ENCODE data around the gene KLHL6.
"Not testable (repeated sequence)": the region's sequence is repeated elsewhere in the genome, so short reads cannot be mapped to it uniquely, and the experiment has no call there.

Gene KLHL6, protein sequence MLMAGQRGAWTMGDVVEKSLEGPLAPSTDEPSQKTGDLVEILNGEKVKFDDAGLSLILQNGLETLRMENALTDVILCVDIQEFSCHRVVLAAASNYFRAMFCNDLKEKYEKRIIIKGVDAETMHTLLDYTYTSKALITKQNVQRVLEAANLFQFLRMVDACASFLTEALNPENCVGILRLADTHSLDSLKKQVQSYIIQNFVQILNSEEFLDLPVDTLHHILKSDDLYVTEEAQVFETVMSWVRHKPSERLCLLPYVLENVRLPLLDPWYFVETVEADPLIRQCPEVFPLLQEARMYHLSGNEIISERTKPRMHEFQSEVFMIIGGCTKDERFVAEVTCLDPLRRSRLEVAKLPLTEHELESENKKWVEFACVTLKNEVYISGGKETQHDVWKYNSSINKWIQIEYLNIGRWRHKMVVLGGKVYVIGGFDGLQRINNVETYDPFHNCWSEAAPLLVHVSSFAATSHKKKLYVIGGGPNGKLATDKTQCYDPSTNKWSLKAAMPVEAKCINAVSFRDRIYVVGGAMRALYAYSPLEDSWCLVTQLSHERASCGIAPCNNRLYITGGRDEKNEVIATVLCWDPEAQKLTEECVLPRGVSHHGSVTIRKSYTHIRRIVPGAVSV

DNA sequence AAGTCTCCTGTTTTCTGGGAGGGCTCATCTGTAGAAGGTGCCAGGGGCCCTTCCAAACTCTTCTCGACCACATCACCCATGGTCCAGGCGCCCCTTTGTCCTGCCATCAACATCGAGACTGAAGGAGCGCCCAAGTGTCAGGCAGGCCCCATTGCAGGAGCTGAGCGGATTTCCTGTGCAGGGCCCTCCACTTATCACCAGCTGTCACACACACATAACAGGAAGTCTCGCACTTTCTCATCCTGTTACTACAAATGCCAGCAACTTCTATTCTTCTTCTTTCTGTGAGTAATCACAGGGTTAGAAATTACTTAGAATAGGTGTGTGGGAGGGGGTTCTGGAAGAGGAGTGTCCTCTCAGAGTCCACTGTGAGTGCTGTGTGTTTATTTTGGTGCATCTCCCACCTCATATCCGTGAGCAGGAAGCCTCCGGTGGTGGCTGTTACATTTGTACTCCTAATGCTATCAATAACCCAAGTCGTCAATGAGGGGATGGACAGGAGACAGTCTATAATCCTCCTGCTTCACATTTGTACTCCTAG lies at the start of gene KLHL6:
TSS of gene KLHL6 (minus strand) at position 166 of the 541 bp plus-strand sequence. CDS start at position 113, 53 bp downstream.
- DNase-seq = peak; percentile 92

DNA sequence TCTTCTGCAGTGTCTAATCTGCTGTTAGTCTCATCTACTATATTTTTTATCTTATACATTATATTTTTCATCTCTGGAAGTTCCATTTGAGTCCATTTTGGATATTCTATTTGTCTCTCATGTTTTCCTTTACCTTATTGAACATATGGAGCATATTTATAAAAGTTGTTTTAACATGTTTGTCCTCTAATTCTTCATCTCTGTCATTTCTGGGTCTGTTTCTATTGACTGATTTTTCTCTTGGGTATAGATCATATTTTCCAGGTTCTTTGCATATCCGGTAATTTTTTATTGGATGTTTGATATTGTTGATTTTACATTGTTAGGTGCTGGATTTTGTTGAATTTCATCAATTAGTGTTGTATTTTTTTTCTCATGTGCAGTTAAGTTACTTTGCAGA lies 42.5 kb upstream of the KLHL6 start:
- no peak for DNase-seq

DNA sequence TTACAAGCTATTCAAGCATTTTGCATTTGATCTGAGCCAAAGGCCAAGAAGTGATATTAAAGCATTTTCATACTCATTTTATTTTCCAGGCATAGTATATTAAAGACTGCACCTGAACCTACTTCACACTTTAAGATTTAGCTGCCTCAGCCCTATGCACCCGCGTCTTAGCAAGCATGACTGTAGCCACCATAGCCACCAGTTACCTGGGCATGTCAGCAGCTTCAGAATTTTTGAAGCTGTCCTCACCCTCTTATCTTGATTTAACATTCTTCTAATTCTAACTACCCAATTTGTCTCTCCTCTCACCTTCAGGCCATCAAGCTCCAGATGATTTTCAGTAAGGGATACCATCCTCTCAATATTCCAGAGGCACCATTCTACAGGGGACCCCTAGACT lies 39.1 kb upstream of the KLHL6 start:
- DNase-seq = no peak

- no peak for DNase-seq
Measured at GRCh38 chr3:183592821-183593220, 37.3 kb upstream of the KLHL6 start.

DNA sequence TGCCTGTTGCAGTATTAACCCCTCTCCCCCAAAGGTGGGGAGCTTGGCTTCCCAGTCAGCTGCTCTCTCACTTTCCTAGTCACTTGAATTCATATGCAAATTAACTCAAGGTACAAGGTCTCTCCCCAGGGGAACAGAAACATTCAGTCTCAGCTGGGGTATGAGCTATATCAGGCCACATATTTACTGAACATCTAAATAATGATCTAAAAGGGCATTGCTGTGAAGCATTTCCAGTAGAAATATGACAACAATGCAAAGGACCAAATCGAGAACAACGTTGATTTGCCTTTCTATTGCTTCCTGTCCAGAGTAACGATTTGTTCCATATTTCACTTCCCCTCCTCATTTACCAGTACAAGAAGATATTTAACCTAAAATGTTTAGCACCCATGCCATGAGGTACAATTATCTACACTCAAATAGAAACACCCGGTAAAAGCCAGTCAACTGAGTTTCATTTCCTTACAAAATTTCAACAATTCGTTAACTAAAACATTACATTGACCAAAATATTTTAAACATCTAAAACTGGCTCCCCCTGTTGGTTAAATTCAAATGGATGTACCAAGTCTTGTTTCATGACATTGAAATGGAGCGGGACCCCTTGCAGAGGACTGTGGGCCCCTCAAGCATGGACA lies 36.5 kb upstream of the KLHL6 start:
- DNase-seq = no peak

- no peak for DNase-seq
Measured at GRCh38 chr3:183590442-183590841, 34.9 kb upstream of the KLHL6 start.

DNA sequence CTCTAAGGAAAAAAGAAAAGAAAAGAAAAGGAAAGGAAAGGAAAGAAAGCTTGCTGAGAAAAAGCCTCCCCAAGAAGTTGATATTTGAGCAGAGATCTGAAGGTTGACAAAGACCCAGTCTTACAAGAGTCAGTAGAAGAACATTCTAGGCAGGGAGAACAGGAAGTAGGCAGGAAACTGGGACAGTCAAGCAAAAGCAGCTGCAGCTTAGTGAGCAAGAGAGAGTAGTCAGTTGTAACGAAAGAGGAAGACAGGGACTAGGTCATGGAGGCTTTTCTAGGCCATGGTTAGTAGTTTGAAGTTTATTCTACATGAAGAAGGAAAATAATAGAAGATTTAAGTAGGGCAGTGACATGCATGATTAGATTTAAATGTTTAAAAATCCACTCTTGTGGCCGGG lies 31.8 kb upstream of the KLHL6 start:
- peak; percentile 68 for DNase-seq

- no peak for DNase-seq
Measured at GRCh38 chr3:183586477-183586876, 31.0 kb upstream of the KLHL6 start.

- no peak for DNase-seq
Measured at GRCh38 chr3:183584914-183585280, 29.4 kb upstream of the KLHL6 start.

DNA sequence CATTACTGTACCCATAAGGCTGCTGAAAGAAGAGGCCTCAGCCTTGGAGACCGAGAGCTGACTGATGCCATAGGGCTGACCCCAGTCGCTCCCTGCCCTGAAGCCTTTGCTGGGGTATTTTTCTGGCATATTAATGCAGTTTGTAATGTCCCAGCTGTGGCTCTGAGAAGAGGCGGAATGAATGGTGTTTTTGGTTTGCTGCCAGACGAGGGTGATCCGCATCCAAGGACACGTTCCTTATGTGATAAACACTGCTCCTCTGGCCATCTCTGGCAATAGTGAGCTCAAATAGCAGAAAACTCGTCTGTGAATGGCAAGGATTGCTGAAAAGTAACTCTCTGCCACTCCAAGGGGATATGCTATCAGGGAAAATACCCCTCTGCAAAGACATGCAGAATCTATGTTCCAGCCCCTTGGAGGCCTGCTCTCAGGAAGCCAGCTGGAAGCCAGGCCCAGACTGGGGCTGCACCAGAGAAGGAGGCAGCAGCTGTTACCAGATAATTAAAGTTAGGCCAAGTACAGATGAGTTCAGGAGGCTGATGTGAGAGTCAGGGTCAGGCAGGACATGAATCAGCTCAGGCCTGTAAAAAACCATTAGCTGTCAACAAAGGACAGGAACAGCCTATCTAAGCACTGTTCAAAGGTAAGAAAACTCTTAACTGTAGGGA lies 28.9 kb upstream of the KLHL6 start:
- no peak for DNase-seq

- no peak for DNase-seq
Measured at GRCh38 chr3:183583331-183584245, 28.1 kb upstream of the KLHL6 start.

DNA sequence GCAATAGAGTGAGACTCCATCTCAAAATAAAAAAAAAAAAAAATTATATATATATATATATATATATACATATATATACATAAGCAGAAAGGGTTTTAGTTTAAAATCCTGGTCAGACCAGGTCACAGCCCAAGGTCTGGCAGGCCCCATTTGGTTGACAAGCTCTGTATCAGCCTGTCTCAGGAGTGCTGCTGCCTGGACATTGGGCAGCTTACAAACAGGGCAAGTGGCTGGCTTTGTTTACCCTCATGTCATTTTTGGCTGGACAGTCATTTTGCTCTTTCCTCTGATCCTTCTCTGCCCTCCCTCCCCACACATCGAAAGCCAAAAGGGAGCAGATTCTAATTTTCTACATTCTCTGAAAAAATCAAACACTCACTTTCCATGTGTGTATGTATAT lies 26.7 kb upstream of the KLHL6 start:
- DNase-seq = no peak

GRCh38 chr3:183581496-183582155 lies 26.1 kb upstream of the KLHL6 start:
- DNase-seq = no peak

DNA sequence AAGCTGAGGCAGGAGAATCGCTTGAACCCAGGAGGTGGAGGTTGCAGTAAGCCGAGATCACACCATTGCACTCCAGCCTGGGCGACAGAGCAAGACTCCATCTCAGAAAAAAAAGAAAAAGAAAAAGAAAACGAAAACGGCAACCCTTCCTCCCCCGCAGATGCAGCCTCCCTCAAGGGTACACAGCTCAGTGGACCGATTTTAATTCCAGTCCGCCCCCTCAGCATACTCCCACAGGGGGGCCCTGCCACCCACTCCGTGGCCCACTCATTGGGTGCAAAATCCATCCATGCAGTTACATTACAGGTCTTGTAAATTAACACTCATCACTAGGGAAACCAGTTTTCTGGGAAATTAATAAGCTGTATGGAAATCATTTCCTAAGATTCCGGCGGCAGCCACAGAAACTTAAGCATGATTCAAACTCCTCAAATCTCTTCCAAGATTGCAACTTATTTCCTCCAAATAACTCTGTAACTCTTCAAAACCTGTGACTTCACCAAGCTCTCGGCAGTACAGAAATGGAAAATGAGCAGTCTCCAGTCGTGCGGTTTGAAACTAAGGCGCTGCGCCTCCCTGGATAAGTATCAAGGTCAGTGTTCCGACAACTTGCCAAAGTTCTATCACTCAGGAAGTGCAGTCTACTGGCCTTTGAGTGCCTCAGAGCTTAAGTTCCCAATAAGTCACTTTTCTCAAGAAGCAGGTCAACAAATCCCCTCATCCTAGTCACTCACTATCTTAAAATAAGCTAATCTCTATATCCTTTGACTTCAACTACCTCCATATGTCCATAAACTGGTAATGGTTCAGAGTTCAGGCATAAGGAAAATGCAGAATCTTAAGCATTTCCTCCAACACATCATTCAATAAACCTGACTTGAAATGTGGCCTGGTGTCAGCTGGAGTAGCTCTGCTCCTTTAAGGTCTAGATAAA lies 24.7 kb upstream of the KLHL6 start:
- DNase-seq = no peak

- no peak for DNase-seq
Measured at GRCh38 chr3:183578179-183578578, 22.7 kb upstream of the KLHL6 start.

- no peak for DNase-seq
Measured at GRCh38 chr3:183577346-183577745, 21.8 kb upstream of the KLHL6 start.

- DNase-seq = no peak
Measured at GRCh38 chr3:183576487-183577107, 21.1 kb upstream of the KLHL6 start.

DNA sequence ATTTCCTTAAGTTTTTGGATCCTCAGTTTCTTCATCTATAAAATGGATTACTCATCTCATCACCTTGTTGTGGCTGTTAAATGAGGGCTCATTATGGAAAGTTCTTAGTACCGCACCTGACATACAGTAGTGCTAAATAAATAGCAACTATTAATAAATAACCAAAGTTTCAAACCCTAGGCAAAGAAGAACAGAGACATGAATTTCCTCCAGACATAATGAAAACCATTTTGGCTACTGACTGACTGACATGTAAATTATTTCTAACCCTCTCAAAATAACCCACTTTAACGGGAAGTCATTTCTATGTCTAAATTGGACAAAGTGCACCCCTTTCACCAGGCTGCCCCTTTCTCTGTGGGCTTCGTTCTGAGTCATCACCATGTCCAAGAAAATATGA lies 17.4 kb upstream of the KLHL6 start:
- no peak for DNase-seq

DNA sequence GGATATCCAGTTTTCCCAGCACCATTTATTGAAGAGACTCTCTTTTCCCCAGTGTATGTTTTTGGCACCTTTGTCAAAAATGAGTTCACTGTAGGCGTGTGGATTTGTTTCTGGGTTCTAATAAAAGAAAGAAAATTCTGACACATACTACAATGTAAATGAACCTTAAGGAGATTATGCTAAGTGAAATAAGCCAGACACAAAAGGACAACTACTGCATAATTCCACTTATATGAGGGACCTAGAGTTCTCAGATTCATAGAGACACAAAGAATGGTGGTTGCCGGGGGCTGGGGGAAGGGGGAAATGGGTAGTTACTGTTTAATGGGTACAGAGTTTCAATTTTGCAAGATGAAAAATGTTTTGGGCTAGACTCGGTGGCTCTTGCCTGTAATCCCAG lies 14.7 kb upstream of the KLHL6 start:
- DNase-seq = not testable (repeated sequence)

- no peak for DNase-seq
Measured at GRCh38 chr3:183566880-183567279, 11.4 kb upstream of the KLHL6 start.
